Osteoblast (primary cell): ENCODE data around the gene POLR2L. TPM values are rescaled to one million over a fixed set of nuclear protein-coding genes. Genes with fewer than 3 reads are reported as not detected.

ENCODE experiments used
- DNase-seq: peaks from one replicate; pipeline ENCODE4 v3.0.0; 2011; ENCODE audit warnings: low spot score, mixed read lengths; ENCODE audit not compliant: insufficient read length; ENCODE audit errors: missing footprints
- H2AFZ ChIP-seq: 2 replicates; pipeline ENCODE4 v1.6.0; 2011; ENCODE audit warnings: mild to moderate bottlenecking, low read length
- H3K27ac ChIP-seq: 2 replicates; pipeline ENCODE4 v1.5.1; 2011; ENCODE audit warnings: mild to moderate bottlenecking, low read depth, low read length, moderate library complexity
- H3K27me3 ChIP-seq: 2 replicates; pipeline ENCODE4 v1.6.0; 2012; ENCODE audit warnings: mild to moderate bottlenecking, control low read depth, inconsistent platforms, low read length, moderate library complexity; ENCODE audit not compliant: insufficient read depth
- H3K36me3 ChIP-seq: 2 replicates; pipeline ENCODE4 v1.5.1; 2011; ENCODE audit warnings: mild to moderate bottlenecking, low read length, control low read depth, moderate library complexity; ENCODE audit not compliant: insufficient read depth
- H3K4me1 ChIP-seq: 2 replicates; pipeline ENCODE4 v1.5.1; 2011; ENCODE audit warnings: mild to moderate bottlenecking, low read length, control low read depth, moderate library complexity; ENCODE audit not compliant: insufficient read depth
- H3K4me2 ChIP-seq: 2 replicates; pipeline ENCODE4 v1.6.0; 2011; ENCODE audit warnings: mild to moderate bottlenecking, low read length; ENCODE audit not compliant: insufficient read depth
- H3K4me3 ChIP-seq: fragments of 200-600 bp; sonication (generic); 3 replicates; pipeline ENCODE4 v1.5.1; 2012; ENCODE audit warnings: mild to moderate bottlenecking, low read length, inconsistent platforms; ENCODE audit not compliant: insufficient read depth
- H3K79me2 ChIP-seq: 2 replicates; pipeline ENCODE4 v1.6.0; 2012; ENCODE audit warnings: mild to moderate bottlenecking, low read length, control low read depth, inconsistent platforms; ENCODE audit not compliant: insufficient read depth
- H3K9me3 ChIP-seq: 2 replicates; pipeline ENCODE4 v1.5.1; 2011; ENCODE audit warnings: low read depth, low read length, control low read depth
- H4K20me1 ChIP-seq: 2 replicates; pipeline ENCODE4 v1.6.0; 2012; ENCODE audit warnings: mild to moderate bottlenecking, low read length, control low read depth; ENCODE audit not compliant: insufficient read depth
- CTCF ChIP-seq: IDR thresholded peaks from 2 replicates; pipeline ENCODE4 v1.5.1; 2011; ENCODE audit warnings: mild to moderate bottlenecking, low read depth, low read length, moderate library complexity; ENCODE audit errors: extremely low read depth
- total RNA-seq: library from RNA; depleted of rRNA; stranded (reverse); fragments of >200 nt; gene quantifications from 2 replicates; pipeline ENCODE4 v1.2.3, GENCODE V29; 2012

The POLR2L gene
- total RNA-seq, 1 donor, result 60.8 TPM

- DNase-seq, result no peak
- peaks cover 3% of the 10 kb centered on the region for H4K20me1 ChIP-seq
- peaks cover 13% of the 10 kb centered on the region for H3K36me3 ChIP-seq
These were observed 42.3 kb upstream of the POLR2L start for GRCh38 chr11:884578-885070.

GRCh38 chr11:883527-883926 lies 41.2 kb upstream of the POLR2L start:
- Histone ChIP-seq H3K36me3 (peaks cover 13% of the 10 kb centered on the region), H3K9me3 (no peaks in the 10 kb centered on the region), H2AFZ (no peak overlapping the region), H3K4me1 (no peaks in the 10 kb centered on the region), H3K4me2 (no peak overlapping the region), H4K20me1 (peaks cover 3% of the 10 kb centered on the region), H3K4me3 (no peak overlapping the region), H3K27me3 (no peaks in the 10 kb centered on the region), H3K79me2 (no peaks in the 10 kb centered on the region), H3K27ac (no peak overlapping the region)
- DNase-seq, result no peak
- no peak for TF ChIP-seq CTCF

More at GRCh38 chr11:884578-885070, 42.3 kb upstream of the POLR2L start:
- Histone ChIP-seq H2AFZ (no peak overlapping the region), H3K27ac (no peak overlapping the region), H3K79me2 (no peaks in the 10 kb centered on the region), H3K4me3 (no peak overlapping the region), H3K4me1 (no peaks in the 10 kb centered on the region), H3K4me2 (no peak overlapping the region), H3K9me3 (no peaks in the 10 kb centered on the region), H3K27me3 (no peaks in the 10 kb centered on the region)
- no peak for TF ChIP-seq CTCF

GRCh38 chr11:882596-882995 lies 40.3 kb upstream of the POLR2L start:
- H3K27me3 ChIP-seq, result no peaks in the 10 kb centered on the region
- peaks cover 3% of the 10 kb centered on the region for H4K20me1 ChIP-seq
- no peaks in the 10 kb centered on the region for H3K79me2 ChIP-seq
- H3K4me1 ChIP-seq, result no peaks in the 10 kb centered on the region
- H3K4me2 ChIP-seq, result no peak overlapping the region
- H2AFZ ChIP-seq, result no peak overlapping the region
- no peak for TF ChIP-seq CTCF
- no peak overlapping the region for H3K27ac ChIP-seq
- H3K9me3 ChIP-seq, result no peaks in the 10 kb centered on the region
- peaks cover 13% of the 10 kb centered on the region for H3K36me3 ChIP-seq
- peak; percentile 93 for DNase-seq
- no peak overlapping the region for H3K4me3 ChIP-seq

GRCh38 chr11:880447-880846 lies 38.1 kb upstream of the POLR2L start:
- H3K27ac ChIP-seq, result no peak overlapping the region
- no peaks in the 10 kb centered on the region for H3K79me2 ChIP-seq
- H3K27me3 ChIP-seq, result no peaks in the 10 kb centered on the region
- DNase-seq, result no peak
- no peaks in the 10 kb centered on the region for H3K9me3 ChIP-seq
- H3K4me1 ChIP-seq, result no peaks in the 10 kb centered on the region
- H3K36me3 ChIP-seq, result peaks cover 7% of the 10 kb centered on the region
- H3K4me3 ChIP-seq, result no peak overlapping the region
- peaks cover 3% of the 10 kb centered on the region for H4K20me1 ChIP-seq
- no peak for TF ChIP-seq CTCF
- H3K4me2 ChIP-seq, result no peak overlapping the region
- H2AFZ ChIP-seq, result no peak overlapping the region
